ENCODE measurements around the gene CHD3. TPM values are rescaled to one million over a fixed set of nuclear protein-coding genes. Genes with fewer than 3 reads are reported as not detected.

The CHD3 gene
- 27.5 and 31.8 TPM in 2 replicates for total RNA-seq (2014; rRNA removed; shearing (Covaris generic))

DNA sequence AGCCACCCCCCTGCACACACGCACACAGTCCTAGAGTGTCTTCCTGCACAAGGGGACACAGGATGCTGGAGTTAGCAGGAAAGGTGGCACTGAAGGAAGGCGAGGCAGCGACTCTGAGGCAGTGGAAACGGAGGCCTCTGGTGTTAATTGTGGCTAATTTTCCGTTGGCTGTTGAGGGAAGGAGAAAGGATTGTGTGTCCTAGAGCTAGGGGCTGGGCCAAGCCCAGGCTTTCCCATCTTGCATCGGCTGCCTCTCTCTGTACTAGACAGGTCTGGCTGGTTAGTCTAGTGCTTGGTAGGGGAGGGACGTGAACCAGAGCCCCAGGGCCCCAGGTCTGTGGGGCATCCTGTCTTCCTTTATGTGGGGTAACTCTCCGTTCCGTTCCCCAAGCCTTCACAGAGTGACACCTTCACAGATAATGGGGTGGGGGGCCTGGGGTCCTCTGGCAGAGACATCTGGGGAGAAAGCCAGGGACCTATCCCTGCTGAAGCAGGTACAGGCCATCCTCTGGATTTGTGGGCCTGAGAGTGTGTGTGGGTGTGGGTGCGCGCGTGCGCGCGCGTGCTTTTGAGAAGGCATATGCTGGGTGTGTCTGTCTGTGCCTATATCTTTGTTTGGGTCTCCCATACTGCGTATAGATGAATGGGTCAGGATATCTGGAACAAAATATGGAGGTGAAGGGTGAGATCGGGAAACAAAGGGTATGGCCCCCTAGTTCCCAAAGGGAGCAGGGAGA, at the start of gene CHD3:
Gene CHD3 (plus strand): TSS at position 606 of the 737 bp plus-strand sequence. CDS start 212 bp downstream, outside the sequence.
- DNase-seq (ENCODE audit: low read depth), result no peak

DNA sequence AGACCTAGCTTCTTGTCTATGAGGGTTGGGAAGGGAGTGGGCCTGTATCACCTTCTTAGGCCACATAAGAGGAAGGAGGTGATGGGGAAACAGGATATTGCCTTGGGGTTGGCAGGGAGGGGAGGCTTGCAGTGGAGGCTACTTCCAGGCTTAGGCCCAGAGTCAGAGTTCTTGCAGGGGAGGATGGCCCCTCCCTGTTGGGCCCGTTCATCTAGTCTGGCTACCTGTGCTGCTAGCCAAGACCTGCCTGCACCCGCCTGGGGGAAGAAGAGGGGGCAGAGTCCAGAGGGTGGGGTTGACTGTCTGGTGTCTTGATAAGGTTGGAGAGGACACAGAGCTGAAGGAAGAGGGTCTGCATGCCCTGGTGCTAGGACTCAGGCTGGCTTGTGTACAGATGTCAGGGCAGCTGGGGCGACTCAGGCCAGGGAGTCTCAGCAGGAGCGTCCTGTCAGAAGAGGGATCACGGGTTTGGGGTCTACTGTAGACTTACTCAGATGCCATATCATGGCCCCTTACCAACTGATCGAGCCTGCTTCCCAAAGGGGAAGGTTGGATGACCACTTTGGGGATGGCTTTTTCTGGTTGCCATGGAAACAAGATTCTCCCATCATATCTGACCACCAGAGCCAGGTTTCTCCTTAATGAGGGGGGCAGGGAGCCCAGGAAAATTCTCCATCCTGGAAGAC, 49.3 kb upstream of the CHD3 start:
- DNase-seq (ENCODE audit: low read depth), result no peak

DNA sequence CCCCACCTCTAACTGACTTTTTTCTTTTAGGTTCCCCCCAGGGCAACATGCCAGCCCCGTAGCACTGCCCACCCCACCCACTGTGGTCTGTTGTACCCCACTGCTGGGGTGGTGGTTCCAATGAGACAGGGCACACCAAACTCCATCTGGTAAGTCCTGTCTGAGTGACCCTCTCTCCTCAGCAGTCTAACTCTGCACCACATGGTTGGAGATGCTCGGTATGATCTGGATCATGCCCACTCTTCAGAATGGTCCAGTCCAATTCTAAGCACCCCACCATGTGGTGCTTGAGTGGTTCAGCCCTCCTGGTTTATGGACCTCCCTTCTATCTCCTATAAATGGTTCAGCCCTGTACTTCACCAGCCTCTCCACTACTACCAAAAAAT, 48.7 kb upstream of the CHD3 start:
- DNase-seq (ENCODE audit: low read depth), result no peak

DNA sequence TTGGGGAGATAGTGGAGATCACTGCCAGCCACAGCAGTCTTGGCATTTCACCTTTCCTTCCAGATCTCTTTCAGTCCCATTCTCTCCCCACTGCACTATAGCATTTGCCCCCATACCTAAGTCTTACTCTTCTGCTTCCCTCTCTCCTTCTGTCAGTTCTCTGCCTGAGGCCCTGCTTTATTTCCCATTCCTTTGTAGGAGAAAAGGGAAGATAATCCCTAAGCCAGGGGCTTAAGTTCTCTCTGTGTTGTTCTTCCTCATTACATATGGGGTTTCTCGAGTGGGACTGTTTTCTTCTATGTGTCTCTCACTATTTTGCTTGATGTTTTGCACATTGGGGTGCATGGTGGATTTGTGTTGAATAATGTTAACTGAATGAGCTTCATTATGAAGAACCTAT, 48.1 kb upstream of the CHD3 start:
- no peak for DNase-seq (ENCODE audit: low read depth)

DNA sequence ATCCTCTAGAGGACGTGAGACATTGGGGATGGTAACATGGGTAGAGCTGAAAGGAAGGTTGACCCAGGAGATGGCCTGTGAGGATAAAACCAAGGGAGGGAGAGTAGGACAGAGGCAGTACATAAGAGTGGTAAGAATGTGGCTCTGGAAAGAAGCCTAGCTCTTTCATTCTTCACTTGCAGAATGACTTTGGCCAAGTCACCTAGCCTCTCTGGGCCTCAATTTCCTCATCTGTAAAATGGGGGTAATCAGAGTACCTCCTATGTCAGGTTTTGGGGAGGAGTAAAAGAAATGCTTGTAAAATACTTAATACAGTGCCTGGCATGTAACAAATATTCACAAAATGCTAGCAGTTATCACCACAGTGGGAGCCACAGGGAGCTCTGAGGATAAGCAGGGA, 47.7 kb upstream of the CHD3 start:
- no peak for DNase-seq (ENCODE audit: low read depth)

DNA sequence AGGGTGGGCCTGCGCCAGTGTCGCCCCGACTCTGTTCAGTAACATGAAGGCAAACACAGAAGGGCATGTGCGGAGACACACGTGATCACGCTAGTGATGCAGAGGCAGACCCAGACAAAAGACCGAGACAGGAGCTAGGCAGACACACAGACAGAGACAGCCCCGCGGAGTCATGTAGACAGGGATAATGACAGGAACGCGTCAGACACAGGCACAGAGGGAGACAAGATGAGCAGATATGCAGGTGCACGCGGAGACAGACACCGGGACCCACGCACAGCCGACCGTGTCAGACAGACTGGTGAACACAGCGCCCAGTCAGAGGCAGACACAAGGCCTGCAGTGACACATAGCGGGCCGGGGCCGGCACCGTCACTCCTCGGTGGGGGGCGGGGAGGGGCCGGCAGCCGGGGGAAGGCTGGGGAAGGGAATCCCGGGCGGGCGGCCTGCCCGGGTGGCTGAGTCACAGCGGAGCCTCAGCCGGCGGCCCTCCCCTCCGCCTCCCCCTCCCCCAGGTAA, 47.1 kb upstream of the CHD3 start:
- DNase-seq (ENCODE audit: low read depth), result peak; percentile 92

DNA sequence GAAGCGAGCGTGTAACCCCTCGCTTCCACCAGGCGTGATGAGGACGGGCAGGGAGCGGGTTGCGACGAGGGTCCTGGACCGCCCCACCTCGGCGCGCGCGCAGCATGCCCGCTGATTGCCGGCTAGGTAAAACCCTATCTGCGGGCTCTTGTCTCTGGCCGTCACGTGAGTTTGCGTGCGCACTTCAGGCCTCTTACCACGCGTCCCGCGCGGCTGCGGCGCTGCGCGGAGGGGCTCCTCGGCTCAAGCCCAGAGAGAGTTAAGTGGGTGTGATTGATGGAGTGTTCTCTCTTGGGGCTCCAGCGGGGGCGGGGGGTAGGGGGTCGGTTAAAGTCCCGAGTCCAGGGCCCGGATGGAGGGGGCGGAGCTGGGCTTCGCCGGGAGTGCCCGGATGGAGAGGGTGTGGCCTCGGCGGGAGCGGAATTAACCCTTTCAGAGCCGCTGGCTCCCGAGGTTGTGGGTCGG, 46.6 kb upstream of the CHD3 start:
- DNase-seq (ENCODE audit: low read depth), result peak; percentile 85

DNA sequence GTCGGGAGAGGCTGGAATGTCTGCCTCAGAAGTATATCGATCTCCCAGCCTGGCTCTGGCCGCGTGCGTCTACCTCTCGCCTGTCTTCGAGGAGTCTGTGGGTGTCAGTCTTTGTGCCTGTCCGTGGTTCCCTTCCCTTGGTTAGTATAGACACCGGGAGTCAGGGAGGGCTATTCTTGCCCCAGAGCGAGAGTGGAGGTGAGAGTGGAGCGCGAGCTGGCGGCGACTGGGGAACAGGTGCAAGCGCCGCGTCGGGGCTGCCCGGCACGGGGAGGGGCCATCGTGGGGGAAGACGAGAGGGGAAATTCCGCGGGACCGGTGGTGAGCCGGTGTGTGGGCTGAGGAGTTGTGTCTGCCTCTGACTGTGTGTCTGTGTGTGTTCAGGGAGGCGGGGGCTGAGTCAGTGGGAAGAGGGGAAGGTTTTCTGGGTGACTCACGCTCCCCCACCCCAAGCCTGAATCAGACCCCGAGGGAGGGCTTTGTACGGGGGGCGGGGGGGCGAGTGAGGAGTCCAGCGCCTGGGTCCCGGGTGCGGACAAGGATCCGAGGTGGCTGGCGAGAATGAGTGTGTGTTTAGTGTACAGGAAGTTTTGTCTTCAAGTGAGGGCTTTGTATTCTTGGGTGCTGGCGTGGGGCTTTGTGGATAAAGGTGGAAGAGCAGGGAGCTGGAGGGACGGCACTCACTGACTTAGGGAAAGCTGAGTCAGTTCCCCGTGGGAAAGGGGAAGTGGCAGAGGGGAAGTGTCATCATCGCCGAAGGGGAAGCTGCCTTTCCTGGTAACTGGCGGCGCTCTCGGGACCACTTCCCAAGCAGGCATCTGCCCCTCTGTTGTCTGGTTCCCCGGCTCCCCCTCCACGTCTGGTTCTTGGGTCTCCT, 46.0 kb upstream of the CHD3 start:
- peak; percentile 94 for DNase-seq (ENCODE audit: low read depth)

DNA sequence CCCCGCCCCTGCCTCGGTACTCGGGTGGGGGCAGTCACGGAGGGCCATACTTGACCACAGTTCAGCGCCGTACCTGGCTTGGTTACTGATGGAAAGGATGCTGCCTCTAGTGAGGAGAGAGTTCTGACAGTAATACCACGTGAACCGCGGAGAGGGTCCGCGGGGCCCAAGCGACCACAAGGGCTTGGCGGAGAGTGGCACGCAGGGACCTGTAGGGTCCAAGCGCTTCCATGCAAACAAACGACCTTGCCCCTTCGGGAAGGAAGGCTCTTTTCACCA, 45.4 kb upstream of the CHD3 start:
- no peak for DNase-seq (ENCODE audit: low read depth)

DNA sequence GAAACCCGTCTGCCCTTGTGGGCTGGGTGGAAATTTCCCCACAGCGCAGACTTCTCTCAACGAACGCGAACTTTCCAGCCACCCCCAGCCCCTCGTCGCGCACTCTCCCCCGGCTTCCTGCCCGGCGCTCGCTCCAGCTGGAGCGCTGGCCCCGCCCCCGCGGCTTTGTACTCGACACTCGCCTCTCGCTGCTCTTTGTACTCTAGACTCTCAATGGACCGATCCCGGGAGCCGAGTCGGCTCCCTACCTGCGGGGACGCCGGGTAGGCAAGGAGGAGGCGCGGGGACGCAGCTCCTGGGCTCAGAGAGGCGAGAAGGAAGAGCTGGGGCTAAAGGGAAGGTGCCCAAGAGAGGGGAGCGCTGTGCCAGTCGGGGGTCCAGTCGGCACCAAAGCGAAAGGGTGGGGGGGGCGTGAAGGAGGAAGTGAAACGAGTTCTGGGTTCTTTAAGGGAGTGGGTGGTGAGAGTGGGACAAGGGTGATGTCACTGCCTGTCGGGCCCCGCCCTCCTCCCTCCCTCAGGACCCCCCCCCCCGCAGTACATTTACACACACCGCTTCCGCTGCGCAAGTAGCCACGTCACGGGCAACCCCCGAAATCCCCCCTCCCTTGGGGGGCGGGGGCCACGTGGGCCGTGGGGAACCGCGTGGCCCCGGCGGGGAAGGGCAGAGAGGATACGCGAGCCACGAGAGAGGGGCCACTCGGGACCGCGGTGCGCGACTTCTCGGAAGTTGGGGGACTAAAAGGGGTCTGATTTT, 44.9 kb upstream of the CHD3 start:
- peak; percentile 86 for DNase-seq (ENCODE audit: low read depth)

DNA sequence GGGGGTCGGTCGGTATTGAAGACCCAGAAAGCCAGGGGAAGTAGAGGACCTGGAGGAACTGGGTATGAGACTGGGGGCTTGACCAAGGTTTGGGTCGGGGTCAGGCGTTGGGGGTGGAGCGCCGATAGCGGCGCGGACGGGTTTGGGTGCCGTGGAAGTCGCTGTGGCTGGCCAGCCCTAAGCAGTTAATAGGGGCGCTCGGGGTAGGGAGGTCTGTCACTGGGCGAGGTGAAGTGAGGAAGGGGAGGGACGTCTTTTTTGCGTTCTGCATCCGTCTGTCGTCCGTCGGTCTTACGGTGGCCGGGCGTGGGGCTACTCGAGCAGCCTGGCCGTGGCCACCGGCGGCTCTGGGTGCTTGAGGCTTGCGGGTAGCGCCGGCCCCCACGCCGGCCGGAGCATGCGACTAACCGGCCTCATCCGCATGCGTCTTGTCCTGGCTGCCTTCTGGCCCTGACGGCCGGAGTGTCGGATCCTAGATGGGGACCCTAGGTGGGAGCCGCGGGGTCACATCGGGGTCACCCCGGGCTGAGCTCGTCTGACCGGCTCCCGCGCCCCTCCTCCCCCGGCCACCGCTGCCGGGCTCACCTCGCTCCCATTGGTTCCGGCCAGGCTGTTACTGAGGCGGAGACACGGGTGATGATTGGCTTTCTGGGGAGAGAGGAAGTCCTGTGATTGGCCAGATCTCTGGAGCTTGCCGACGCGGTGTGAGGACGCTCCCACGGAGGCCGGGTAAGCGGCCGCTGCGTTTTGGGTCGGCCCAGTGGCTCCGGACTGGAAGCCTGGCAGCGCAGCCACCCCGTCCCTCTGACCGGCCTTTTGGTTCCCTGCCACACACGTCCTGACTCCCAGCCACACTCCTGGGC, 44.1 kb upstream of the CHD3 start:
- peak; percentile 94 for DNase-seq (ENCODE audit: low read depth)

DNA sequence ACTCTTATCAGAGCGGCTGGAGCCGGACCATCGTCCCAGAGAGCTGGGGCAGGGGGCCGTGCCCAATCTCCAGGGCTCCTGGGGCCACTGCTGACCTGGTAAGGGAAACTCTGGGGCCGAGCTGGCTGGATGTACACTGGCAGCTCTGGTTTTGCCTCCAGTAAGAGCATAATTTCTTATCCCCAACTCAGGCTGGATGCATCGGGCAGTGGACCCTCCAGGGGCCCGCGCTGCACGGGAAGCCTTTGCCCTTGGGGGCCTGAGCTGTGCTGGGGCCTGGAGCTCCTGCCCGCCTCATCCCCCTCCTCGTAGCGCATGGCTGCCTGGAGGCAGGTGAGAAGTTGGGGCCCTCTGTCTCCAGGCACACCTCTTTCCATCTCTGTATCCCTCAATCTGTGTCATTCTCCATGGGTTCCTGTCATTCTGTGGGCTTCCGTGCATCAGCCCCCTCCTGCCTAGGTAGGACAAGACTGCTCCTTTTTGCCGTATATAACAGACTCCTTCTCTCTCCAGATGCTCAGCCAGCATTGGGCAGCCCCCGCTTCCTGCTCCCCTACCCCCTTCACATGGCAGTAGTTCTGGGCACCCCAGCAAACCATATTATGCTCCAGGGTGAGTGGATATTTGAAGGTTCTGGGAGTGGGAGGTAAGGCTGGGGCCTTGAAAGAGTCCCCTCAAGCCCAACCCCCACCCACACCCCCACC, 43.1 kb upstream of the CHD3 start:
- no peak for DNase-seq (ENCODE audit: low read depth)

DNA sequence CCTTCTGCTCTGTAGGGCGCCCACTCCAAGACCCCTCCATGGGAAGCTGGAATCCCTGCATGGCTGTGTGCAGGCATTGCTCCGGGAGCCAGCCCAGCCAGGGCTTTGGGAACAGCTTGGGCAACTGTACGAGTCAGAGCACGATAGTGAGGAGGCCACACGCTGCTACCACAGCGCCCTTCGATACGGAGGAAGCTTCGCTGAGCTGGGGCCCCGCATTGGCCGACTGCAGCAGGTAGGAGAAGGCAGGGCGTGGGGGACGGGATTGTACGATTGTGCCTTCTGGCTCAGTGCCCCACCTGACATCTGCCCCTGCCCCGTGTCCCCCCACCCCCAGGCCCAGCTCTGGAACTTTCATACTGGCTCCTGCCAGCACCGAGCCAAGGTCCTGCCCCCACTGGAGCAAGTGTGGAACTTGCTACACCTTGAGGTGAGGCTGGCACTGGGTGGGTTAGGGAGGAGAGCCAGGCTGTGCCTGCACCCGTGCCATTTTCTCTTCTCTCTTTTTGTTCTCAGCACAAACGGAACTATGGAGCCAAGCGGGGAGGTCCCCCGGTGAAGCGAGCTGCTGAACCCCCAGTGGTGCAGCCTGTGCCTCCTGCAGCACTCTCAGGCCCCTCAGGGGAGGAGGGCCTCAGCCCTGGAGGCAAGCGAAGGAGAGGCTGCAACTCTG, 42.4 kb upstream of the CHD3 start:
- no peak for DNase-seq (ENCODE audit: low read depth)

DNA sequence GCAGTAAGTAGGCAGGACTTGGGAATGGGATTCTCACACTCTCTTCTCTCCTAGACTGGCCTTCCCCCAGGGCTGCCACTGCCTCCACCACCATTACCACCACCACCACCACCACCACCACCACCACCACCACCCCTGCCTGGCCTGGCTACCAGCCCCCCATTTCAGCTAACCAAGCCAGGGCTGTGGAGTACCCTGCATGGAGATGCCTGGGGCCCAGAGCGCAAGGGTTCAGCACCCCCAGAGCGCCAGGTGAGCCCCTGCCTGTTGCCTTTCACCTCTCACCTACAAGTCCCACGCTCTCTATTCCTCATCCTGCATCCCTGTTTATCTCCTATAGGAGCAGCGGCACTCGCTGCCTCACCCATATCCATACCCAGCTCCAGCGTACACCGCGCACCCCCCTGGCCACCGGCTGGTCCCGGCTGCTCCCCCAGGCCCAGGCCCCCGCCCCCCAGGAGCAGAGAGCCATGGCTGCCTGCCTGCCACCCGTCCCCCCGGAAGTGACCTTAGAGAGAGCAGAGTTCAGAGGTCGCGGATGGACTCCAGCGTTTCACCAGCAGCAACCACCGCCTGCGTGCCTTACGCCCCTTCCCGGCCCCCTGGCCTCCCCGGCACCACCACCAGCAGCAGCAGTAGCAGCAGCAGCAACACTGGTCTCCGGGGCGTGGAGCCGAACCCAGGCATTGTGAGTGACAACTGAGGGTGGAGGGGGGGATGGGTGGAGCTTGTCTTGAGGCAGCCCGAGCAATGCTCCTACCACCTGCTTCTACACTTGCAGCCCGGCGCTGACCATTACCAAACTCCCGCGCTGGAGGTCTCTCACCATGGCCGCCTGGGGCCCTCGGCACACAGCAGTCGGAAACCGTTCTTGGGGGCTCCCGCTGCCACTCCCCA, 41.6 kb upstream of the CHD3 start:
- DNase-seq (ENCODE audit: low read depth), result no peak

DNA sequence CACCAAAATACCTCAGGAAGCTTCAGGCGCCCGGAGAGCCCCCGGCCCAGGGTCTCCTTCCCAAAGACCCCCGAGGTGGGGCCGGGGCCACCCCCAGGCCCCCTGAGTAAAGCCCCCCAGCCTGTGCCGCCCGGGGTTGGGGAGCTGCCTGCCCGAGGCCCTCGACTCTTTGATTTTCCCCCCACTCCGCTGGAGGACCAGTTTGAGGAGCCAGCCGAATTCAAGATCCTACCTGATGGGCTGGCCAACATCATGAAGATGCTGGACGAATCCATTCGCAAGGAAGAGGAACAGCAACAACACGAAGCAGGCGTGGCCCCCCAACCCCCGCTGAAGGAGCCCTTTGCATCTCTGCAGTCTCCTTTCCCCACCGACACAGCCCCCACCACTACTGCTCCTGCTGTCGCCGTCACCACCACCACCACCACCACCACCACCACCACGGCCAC, 40.4 kb upstream of the CHD3 start:
- no peak for DNase-seq (ENCODE audit: low read depth)

DNA sequence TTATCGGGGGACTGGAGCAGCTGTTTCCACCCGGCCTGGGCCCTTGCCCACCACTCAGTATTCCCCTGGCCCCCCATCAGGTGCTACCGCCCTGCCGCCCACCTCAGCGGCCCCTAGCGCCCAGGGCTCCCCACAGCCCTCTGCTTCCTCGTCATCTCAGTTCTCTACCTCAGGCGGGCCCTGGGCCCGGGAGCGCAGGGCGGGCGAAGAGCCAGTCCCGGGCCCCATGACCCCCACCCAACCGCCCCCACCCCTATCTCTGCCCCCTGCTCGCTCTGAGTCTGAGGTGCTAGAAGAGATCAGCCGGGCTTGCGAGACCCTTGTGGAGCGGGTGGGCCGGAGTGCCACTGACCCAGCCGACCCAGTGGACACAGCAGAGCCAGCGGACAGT, 39.9 kb upstream of the CHD3 start:
- no peak for DNase-seq (ENCODE audit: low read depth)

DNA sequence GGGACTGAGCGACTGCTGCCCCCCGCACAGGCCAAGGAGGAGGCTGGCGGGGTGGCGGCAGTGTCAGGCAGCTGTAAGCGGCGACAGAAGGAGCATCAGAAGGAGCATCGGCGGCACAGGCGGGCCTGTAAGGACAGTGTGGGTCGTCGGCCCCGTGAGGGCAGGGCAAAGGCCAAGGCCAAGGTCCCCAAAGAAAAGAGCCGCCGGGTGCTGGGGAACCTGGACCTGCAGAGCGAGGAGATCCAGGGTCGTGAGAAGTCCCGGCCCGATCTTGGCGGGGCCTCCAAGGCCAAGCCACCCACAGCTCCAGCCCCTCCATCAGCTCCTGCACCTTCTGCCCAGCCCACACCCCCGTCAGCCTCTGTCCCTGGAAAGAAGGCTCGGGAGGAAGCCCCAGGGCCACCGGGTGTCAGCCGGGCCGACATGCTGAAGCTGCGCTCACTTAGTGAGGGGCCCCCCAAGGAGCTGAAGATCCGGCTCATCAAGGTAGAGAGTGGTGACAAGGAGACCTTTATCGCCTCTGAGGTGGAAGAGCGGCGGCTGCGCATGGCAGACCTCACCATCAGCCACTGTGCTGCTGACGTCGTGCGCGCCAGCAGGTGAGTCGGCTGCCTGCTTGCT, 39.3 kb upstream of the CHD3 start:
- DNase-seq (ENCODE audit: low read depth), result no peak

All from Daoy (cell line).